Fibroblast of lung (primary cell): ENCODE measurements around the gene ZNF835. TPM values are rescaled to one million over a fixed set of nuclear protein-coding genes. Genes with fewer than 3 reads are reported as not detected.

Experiments used
- DNase-seq, 2 donors: peaks; one replicate each; pipeline versions ENCODE4 v3.0.0 to v3.0.0-alpha.2; 2010; ENCODE audit warnings: low read depth in 2 of 2
- H2AFZ ChIP-seq: 2 replicates; pipeline ENCODE4 v1.5.1; 2012; ENCODE audit warnings: low read length, control low read depth, inconsistent platforms
- H3K27ac ChIP-seq: 2 replicates; pipeline ENCODE4 v1.5.1; 2011; ENCODE audit warnings: low read length, control low read depth; ENCODE audit not compliant: insufficient read depth
- H3K27me3 ChIP-seq: 2 replicates; pipeline ENCODE4 v1.5.1; 2011; ENCODE audit warnings: mild to moderate bottlenecking, low read length; ENCODE audit not compliant: control insufficient read depth, insufficient read depth
- H3K36me3 ChIP-seq: 2 replicates; pipeline ENCODE4 v1.5.1; 2011; ENCODE audit warnings: low read length; ENCODE audit not compliant: control insufficient read depth, insufficient read depth
- H3K4me1 ChIP-seq: 2 replicates; pipeline ENCODE4 v1.5.1; 2011; ENCODE audit warnings: low read length; ENCODE audit not compliant: control insufficient read depth, insufficient read depth; ENCODE audit errors: extremely low read depth
- H3K4me2 ChIP-seq: 2 replicates; pipeline ENCODE4 v1.5.1; 2011; ENCODE audit warnings: low read length, control low read depth; ENCODE audit not compliant: insufficient read depth; ENCODE audit errors: extremely low read depth
- H3K4me3 ChIP-seq, 4 experiments: fragments of 200-600 bp in 1 of 4; sonication (generic) in 1 of 4; replicated peaks in 1 of 4; 2 replicates each; pipeline ENCODE4 v1.5.1; 2011 to 2016; ENCODE audit warnings: low read length in 4 of 4, low read depth in 3 of 4, mild to moderate bottlenecking in 3 of 4, control low read depth in 2 of 4, inconsistent platforms in 1 of 4, mixed read lengths in 1 of 4; ENCODE audit not compliant: insufficient read depth in 1 of 4; ENCODE audit errors: control extremely low read depth in 1 of 4
- H3K79me2 ChIP-seq: 2 replicates; pipeline ENCODE4 v1.5.1; 2012; ENCODE audit warnings: mild to moderate bottlenecking, low read length, inconsistent platforms; ENCODE audit not compliant: control insufficient read depth, insufficient read depth
- H3K9ac ChIP-seq: 2 replicates; pipeline ENCODE4 v1.5.1; 2011; ENCODE audit warnings: mild to moderate bottlenecking, low read length, control low read depth; ENCODE audit not compliant: insufficient read depth
- H3K9me3 ChIP-seq: 2 replicates; pipeline ENCODE4 v1.5.1; 2012; ENCODE audit warnings: low read depth, low read length; ENCODE audit not compliant: control insufficient read depth, insufficient read depth
- H4K20me1 ChIP-seq: 2 replicates; pipeline ENCODE4 v1.5.1; 2011; ENCODE audit warnings: low read length; ENCODE audit not compliant: control insufficient read depth, insufficient read depth; ENCODE audit errors: extremely low read depth
- EZH2 ChIP-seq: IDR thresholded peaks from 2 replicates; pipeline ENCODE4 v1.5.1; 2012; ENCODE audit warnings: low read length, control low read depth, mild to moderate bottlenecking; ENCODE audit errors: missing control alignments
- polyA plus RNA-seq, 2 donors: library from polyadenylated mRNA; depleted of rRNA in 1 of 2; stranded (reverse) in 1 of 2; unstranded in 1 of 2; fragments of >200 nt; gene quantifications; 2 replicates each; pipeline ENCODE4 v1.2.1, GENCODE V29; 2011 to 2012; ENCODE audit warnings: missing spikeins in 1 of 2
- total RNA-seq: library from RNA; depleted of rRNA; stranded (reverse); fragments of >200 nt; gene quantifications from 2 replicates; pipeline ENCODE4 v1.2.1, GENCODE V29; 2014
- TF ChIP-seq, protein P1 (sequence below), 2 donors: IDR thresholded peaks in 1 of 2; conservative IDR thresholded peaks in 1 of 2; 1 replicate in 1 of 2; 2 replicates in 1 of 2; pipeline ENCODE4 v1.5.1; 2011 to 2012; ENCODE audit warnings: low read length in 2 of 2, control low read depth in 1 of 2, inconsistent platforms in 1 of 2, low read depth in 1 of 2, mild to moderate bottlenecking in 1 of 2

ZNF835 gene
- total and polyA plus RNA-seq, 2 donors (not counting 1 experiment from before 2014, with no cell fraction given): 3.6 TPM; not detected in 1

DNA sequence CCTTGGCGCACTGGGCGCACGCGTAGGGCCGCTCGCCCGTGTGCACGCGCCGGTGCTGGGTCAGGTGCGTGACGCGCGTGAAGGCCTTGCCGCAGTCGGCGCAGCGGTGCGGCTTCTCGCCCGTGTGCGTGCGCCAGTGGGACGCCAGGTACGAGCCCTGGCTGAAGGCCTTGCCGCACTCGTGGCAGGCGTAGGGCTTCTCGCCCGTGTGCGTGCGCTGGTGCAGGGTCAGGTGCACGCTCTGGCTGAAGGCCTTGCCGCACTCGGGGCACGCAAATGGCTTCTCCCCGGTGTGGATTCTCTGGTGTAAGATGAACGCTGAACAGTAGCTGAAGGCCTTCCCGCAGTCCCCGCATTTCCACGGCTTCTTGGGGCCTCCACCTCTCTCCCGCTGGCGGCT is 7.0 kb downstream of the ZNF835 start:
- no peaks in the 10 kb centered on the region for H3K27me3 ChIP-seq
- H3K9me3 ChIP-seq: no peaks in the 10 kb centered on the region
- no peak overlapping the region for H3K4me2 ChIP-seq

DNA sequence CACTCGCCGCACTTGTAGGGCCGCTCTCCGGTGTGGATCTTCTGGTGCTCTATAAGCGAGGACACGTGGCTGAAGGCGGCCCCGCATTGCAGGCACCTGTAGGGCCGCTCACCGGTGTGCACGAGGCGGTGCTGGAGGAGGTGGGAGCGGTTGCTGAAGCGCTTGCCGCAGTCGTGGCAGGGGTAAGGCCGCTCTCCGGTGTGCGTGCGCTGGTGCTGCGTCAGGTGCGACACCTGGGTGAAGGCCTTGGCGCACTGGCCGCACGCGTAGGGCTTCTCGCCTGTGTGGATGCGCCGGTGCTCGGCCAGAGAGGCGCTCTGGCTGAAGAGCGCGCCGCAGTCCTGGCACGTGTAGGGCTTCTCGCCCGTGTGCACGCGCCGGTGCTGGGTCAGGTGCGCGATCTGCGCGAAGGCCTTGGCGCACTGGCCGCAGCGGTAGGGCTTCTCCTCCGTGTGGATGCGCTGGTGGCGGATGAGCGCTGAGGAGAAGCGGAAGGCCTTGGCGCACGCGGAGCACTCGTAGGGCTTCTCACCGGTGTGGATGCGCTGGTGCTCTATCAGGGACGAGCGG is 7.5 kb downstream of the ZNF835 start:
- H3K4me1 ChIP-seq: no peaks in the 10 kb centered on the region
- no peaks in the 10 kb centered on the region for H4K20me1 ChIP-seq
- H3K79me2 ChIP-seq: no peaks in the 10 kb centered on the region
- no peak overlapping the region for H2AFZ ChIP-seq
- no peak overlapping the region for H3K9ac ChIP-seq
- no peak overlapping the region for H3K4me3 ChIP-seq
- no peaks in the 10 kb centered on the region for H3K27me3 ChIP-seq
- no peaks in the 10 kb centered on the region for H3K36me3 ChIP-seq
- H3K9me3 ChIP-seq: no peaks in the 10 kb centered on the region
- H3K27ac ChIP-seq: no peak overlapping the region
- H3K4me2 ChIP-seq: no peak overlapping the region
- no peak for DNase-seq
- TF ChIP-seq EZH2: no peak
- TF ChIP-seq, protein P1, sequence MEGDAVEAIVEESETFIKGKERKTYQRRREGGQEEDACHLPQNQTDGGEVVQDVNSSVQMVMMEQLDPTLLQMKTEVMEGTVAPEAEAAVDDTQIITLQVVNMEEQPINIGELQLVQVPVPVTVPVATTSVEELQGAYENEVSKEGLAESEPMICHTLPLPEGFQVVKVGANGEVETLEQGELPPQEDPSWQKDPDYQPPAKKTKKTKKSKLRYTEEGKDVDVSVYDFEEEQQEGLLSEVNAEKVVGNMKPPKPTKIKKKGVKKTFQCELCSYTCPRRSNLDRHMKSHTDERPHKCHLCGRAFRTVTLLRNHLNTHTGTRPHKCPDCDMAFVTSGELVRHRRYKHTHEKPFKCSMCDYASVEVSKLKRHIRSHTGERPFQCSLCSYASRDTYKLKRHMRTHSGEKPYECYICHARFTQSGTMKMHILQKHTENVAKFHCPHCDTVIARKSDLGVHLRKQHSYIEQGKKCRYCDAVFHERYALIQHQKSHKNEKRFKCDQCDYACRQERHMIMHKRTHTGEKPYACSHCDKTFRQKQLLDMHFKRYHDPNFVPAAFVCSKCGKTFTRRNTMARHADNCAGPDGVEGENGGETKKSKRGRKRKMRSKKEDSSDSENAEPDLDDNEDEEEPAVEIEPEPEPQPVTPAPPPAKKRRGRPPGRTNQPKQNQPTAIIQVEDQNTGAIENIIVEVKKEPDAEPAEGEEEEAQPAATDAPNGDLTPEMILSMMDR (conservative IDR thresholded peaks at IDR 0.05 in 1 of 2, IDR thresholded peaks at IDR 0.05 in 1 of 2; ENCODE audit: low read depth in 1 of 2, low read length in 2 of 2): no peak

More for the DNA sequence above, 7.0 kb downstream of the ZNF835 start:
- no peak overlapping the region for H3K9ac ChIP-seq
- H2AFZ ChIP-seq: no peak overlapping the region
- no peaks in the 10 kb centered on the region for H3K79me2 ChIP-seq
- H3K4me1 ChIP-seq: no peaks in the 10 kb centered on the region
- H3K4me3 ChIP-seq: no peak overlapping the region
- no peak for TF ChIP-seq EZH2
- TF ChIP-seq, protein P1 (conservative IDR thresholded peaks at IDR 0.05 in 1 of 2, IDR thresholded peaks at IDR 0.05 in 1 of 2; ENCODE audit: low read depth in 1 of 2, low read length in 2 of 2): no peak
- no peaks in the 10 kb centered on the region for H3K36me3 ChIP-seq
- H4K20me1 ChIP-seq: no peaks in the 10 kb centered on the region
- H3K27ac ChIP-seq: no peak overlapping the region
- no peak for DNase-seq

DNA sequence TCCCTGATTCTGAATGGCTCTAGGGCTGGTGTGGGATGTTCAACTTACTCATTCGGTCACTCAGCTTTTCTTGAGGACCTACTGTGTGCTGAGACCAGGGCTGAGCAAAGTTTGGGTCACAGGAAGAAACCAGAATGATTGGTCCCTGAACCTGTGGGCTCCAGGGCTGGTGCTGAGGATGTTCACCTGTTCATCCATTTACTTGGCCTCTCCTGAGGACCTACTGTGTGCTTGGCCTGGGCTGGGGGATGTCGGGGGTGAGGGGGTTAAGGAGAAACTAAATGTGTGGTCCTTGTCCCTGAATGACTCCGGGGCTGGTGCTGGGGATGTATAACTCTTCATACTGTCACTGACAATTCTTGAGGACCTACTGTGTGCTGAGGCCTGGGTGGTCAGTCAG is 10.3 kb downstream of the ZNF835 start:
- Histone ChIP-seq H3K27me3 (no peaks in the 10 kb centered on the region), H3K9me3 (no peaks in the 10 kb centered on the region), H3K27ac (no peak overlapping the region), H3K9ac (no peak overlapping the region), H3K4me1 (no peaks in the 10 kb centered on the region), H3K36me3 (no peaks in the 10 kb centered on the region), H3K4me2 (no peak overlapping the region), H2AFZ (no peak overlapping the region), H3K4me3 (no peak overlapping the region), H3K79me2 (no peaks in the 10 kb centered on the region), H4K20me1 (no peaks in the 10 kb centered on the region)
- no peak for DNase-seq
- TF ChIP-seq, protein P1 (conservative IDR thresholded peaks at IDR 0.05 in 1 of 2, IDR thresholded peaks at IDR 0.05 in 1 of 2; ENCODE audit: low read depth in 1 of 2, low read length in 2 of 2): no peak
- no peak for TF ChIP-seq EZH2
